ENCODE results near the gene GABBR2. TPM values are rescaled to one million over a fixed set of nuclear protein-coding genes. Genes with fewer than 3 reads are reported as not detected.
A peak's percentile ranks its signal among the peaks of the same experiment; 100 is the strongest.

Gene GABBR2
- total RNA-seq, 1 experiment from 2014 or later: 6.3 TPM

DNA sequence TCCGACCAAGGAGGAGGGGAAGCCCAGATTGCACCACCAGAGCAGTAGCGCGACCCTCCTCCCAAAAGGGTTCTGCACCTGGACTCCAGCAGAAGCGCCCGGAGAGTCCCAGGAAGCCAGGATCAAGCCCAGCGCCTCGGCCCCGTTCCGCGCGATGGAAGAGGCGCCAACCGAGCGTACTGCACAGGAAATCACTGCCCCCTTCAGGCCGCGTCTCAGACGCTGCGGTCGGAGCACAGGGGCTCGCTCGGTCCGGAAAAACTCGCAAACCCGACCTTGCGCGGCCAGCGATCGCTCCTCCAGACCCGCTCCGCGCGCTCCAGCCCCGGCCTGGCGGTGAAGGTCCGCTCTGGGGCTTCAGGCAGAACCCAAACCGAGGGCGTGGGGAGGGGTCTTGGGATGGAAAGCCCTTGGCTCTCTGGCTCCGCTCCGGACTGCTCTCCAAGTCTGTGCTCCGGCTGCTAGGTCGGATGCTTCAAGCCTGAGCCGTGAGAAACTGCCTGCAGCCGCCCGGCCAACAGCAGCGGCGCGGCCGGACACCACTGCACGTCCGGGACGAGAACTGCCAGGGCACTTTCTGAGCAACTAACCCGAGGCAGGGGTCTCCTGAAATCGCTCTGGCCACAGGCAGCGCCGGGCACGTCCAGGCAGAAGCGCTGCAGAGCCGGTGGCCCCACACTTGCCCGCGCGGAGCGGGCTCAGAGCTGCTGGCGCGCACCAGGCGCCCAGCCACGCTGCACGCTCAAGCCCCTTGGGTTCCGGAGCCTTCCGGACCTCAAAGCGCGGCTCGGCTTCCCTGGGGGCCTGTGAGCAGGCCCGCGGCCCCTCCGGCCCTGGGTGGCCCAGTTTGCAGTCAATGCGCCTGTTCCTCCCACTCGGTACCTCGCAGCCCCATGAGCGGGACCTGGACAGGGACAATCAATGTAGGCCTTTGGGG, 1.3 kb downstream of the GABBR2 start:
- no peak overlapping the region for H3K27ac ChIP-seq (ENCODE audit: low read length)
- in situ Hi-C loops (cut with HindIII; ENCODE audit: low pct_unique_long_range_greater_than_20kb, low sequenced_read_pairs): no loop called here
- H3K27me3 ChIP-seq (ENCODE audit: control insufficient read depth, insufficient read depth, low read length): no peaks in the 10 kb centered on the region; the same call in 1 of the 2 replicates
- BruUV-seq (replicated peaks): no TSS peak
- ATAC-seq: peak; percentile 87
- TF ChIP-seq, protein P1, sequence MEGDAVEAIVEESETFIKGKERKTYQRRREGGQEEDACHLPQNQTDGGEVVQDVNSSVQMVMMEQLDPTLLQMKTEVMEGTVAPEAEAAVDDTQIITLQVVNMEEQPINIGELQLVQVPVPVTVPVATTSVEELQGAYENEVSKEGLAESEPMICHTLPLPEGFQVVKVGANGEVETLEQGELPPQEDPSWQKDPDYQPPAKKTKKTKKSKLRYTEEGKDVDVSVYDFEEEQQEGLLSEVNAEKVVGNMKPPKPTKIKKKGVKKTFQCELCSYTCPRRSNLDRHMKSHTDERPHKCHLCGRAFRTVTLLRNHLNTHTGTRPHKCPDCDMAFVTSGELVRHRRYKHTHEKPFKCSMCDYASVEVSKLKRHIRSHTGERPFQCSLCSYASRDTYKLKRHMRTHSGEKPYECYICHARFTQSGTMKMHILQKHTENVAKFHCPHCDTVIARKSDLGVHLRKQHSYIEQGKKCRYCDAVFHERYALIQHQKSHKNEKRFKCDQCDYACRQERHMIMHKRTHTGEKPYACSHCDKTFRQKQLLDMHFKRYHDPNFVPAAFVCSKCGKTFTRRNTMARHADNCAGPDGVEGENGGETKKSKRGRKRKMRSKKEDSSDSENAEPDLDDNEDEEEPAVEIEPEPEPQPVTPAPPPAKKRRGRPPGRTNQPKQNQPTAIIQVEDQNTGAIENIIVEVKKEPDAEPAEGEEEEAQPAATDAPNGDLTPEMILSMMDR (IDR thresholded peaks at IDR 0.05): peak; percentile 81
- TF ChIP-seq POLR2AphosphoS5 (IDR thresholded peaks at IDR 0.05; ENCODE audit: low read depth, low read length): no peak
- no peak for DNase-seq (ENCODE audit: low read depth, low spot score)
- intact Hi-C loops (cut with micrococcal nuclease; ENCODE audit: unreplicated experiment): loop anchor here (5.0 kb wide), 1 partner anchor 390 kb away; no protein-coding TSS in a partner anchor
- no peaks in the 10 kb centered on the region; the same call in 1 of the 2 replicates for H3K4me1 ChIP-seq (ENCODE audit: control insufficient read depth, insufficient read depth, low read length)
- no peaks in the 10 kb centered on the region for H3K36me3 ChIP-seq (ENCODE audit: control insufficient read depth, insufficient read depth, low read length)
- ChIA-PET POLR2A (no interaction called here), CTCF (interaction anchor here (0.6 kb wide), 1 partner anchor 588 kb away, joined by 3 read pairs; the partner anchor contains the start of gene TRIM14)
- no peaks in the 10 kb centered on the region for H3K9me3 ChIP-seq (ENCODE audit: control insufficient read depth, insufficient read depth, low read depth, low read length)
- peak overlapping the region; percentile 17 to 23 for H3K4me3 ChIP-seq (ENCODE audit: low read depth in 2 of 2, low read length in 2 of 2)

DNA sequence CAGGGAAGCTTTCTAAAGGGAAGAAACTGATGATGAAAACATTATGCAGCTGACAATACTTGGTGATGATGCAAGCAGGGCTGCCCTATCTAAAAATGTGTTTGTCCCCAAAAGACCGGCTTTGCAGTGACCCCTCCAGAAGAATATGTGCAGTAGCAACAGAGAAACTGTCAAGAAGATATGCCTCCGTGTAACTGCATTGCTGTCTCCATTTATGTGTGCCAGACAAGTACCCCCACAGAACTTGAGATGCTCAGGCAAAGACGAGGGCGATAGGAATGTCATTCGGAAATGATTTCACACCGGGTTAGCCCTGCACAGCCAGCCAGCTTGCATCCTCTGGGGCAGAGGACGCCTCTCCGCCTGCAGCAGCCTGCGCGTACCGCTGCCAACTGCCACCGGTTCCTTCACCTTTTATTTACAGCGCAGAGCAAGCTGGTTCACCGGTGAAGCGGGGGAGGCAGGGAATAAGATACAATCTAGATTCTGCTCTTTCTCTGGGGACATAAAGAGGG, 2.0 kb downstream of the GABBR2 start:
- in situ Hi-C loops (cut with HindIII; ENCODE audit: low pct_unique_long_range_greater_than_20kb, low sequenced_read_pairs): no loop called here
- H3K27me3 ChIP-seq (ENCODE audit: control insufficient read depth, insufficient read depth, low read length): no peaks in the 10 kb centered on the region; the same call in 1 of the 2 replicates

More for the DNA sequence above, 2.0 kb downstream of the GABBR2 start:
- Histone ChIP-seq H3K36me3 (ENCODE audit: control insufficient read depth, insufficient read depth, low read length) (no peaks in the 10 kb centered on the region), H3K27ac (ENCODE audit: low read length) (no peak overlapping the region), H3K4me3 (ENCODE audit: low read depth in 2 of 2, low read length in 2 of 2) (peak overlapping the region; percentile 10 to 17; a peak in 3 of 4 replicates), H3K9me3 (ENCODE audit: control insufficient read depth, insufficient read depth, low read depth, low read length) (no peaks in the 10 kb centered on the region), H3K4me1 (ENCODE audit: control insufficient read depth, insufficient read depth, low read length) (no peaks in the 10 kb centered on the region; the same call in 1 of the 2 replicates)
- DNase-seq (ENCODE audit: low read depth, low spot score) (no peak), ATAC-seq (0 out of 2 replicates have a peak, but pooled peaks have one; percentile 2)
- CTCF ChIA-PET: interaction anchor here (1.0 kb wide), 1 partner anchor 69 kb away, joined by 3 read pairs; no protein-coding TSS in a partner anchor
- intact Hi-C loops (cut with micrococcal nuclease; ENCODE audit: unreplicated experiment): loop anchor here (5.0 kb wide), 1 partner anchor 389 kb away; no protein-coding TSS in a partner anchor
- POLR2A ChIA-PET: no interaction called here
- TF ChIP-seq TCF7L2 (IDR thresholded peaks at IDR 0.05; ENCODE audit: low read depth, low read length) (no peak), POLR2AphosphoS5 (IDR thresholded peaks at IDR 0.05; ENCODE audit: low read depth, low read length) (no peak), SIN3A (IDR thresholded peaks at IDR 0.05; ENCODE audit: borderline replicate concordance, insufficient read depth, low read depth, low read length) (no peak)
- TF ChIP-seq, protein P2, sequence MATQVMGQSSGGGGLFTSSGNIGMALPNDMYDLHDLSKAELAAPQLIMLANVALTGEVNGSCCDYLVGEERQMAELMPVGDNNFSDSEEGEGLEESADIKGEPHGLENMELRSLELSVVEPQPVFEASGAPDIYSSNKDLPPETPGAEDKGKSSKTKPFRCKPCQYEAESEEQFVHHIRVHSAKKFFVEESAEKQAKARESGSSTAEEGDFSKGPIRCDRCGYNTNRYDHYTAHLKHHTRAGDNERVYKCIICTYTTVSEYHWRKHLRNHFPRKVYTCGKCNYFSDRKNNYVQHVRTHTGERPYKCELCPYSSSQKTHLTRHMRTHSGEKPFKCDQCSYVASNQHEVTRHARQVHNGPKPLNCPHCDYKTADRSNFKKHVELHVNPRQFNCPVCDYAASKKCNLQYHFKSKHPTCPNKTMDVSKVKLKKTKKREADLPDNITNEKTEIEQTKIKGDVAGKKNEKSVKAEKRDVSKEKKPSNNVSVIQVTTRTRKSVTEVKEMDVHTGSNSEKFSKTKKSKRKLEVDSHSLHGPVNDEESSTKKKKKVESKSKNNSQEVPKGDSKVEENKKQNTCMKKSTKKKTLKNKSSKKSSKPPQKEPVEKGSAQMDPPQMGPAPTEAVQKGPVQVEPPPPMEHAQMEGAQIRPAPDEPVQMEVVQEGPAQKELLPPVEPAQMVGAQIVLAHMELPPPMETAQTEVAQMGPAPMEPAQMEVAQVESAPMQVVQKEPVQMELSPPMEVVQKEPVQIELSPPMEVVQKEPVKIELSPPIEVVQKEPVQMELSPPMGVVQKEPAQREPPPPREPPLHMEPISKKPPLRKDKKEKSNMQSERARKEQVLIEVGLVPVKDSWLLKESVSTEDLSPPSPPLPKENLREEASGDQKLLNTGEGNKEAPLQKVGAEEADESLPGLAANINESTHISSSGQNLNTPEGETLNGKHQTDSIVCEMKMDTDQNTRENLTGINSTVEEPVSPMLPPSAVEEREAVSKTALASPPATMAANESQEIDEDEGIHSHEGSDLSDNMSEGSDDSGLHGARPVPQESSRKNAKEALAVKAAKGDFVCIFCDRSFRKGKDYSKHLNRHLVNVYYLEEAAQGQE (IDR thresholded peaks at IDR 0.05; ENCODE audit: insufficient read depth in 1 of 2, low read depth in 2 of 2, low read length in 1 of 2): no peak
- TF ChIP-seq, protein P1 (IDR thresholded peaks at IDR 0.05): no peak
- no TSS peak for BruUV-seq (replicated peaks)
